Tibial artery (tissue), 4 donors: ENCODE measurements around the gene LAP3.

Experiments used
- DNase-seq, 2 donors: peaks; one replicate each; pipeline ENCODE4 v3.0.0-alpha.2; 2019
- H3K27ac ChIP-seq, 2 donors: fragments of 200-600 bp; sonication (generic) in 1 of 2; 1 replicate in 1 of 2; 2 replicates in 1 of 2; pipeline ENCODE4 v1.5.1; 2018 to 2019; ENCODE audit warnings: mild to moderate bottlenecking in 1 of 2
- H3K27me3 ChIP-seq, 2 donors: fragments of 200-600 bp; sonication (generic) in 1 of 2; one replicate each; pipeline versions ENCODE4 v1.5.1 to v1.6.0; 2016 to 2019
- H3K36me3 ChIP-seq, 3 donors: fragments of 200-600 bp; sonication (generic) in 2 of 3; one replicate each; pipeline ENCODE4 v1.5.1; 2016 to 2019; ENCODE audit warnings: mild to moderate bottlenecking in 2 of 3
- H3K4me1 ChIP-seq, 4 donors: fragments of 200-600 bp; sonication (generic) in 2 of 4; 1 replicate in 3 of 4; 2 replicates in 1 of 4; pipeline ENCODE4 v1.5.1; 2016 to 2019
- H3K4me3 ChIP-seq, 2 donors: fragments of 200-600 bp; sonication (generic) in 1 of 2; 1 replicate in 1 of 2; 2 replicates in 1 of 2; pipeline ENCODE4 v1.5.1; 2018 to 2019; ENCODE audit warnings: mild to moderate bottlenecking in 2 of 2
- H3K9me3 ChIP-seq, 3 donors: fragments of 200-600 bp; sonication (generic) in 1 of 3; one replicate each; pipeline ENCODE4 v1.5.1; 2016 to 2019
- CTCF ChIP-seq, 2 experiments: fragments of 200-600 bp in 1 of 2; fragments of 450-650 bp in 1 of 2; IDR thresholded peaks; one replicate each; pipeline ENCODE4 v1.5.1; 2017 to 2019; ENCODE audit warnings: antibody characterized with exemption in 2 of 2, mild to moderate bottlenecking in 1 of 2, moderate library complexity in 1 of 2
- intact Hi-C: fragments of 100-400 bp; cut with DNase I; formaldehyde crosslinking; loops from one replicate; pipeline ENCODE4 v1.15.0; 2023; ENCODE audit warnings: low total_unique reads

Gene LAP3

GRCh38 chr4:17558941-17559708 is 17.9 kb upstream of the LAP3 start:
- Histone ChIP-seq H3K9me3 (no peaks in the 10 kb centered on the region), H3K4me1 (no peaks in the 10 kb centered on the region), H3K27ac (no peak overlapping the region), H3K27me3 (peaks cover 0 to 8% of the 10 kb centered on the region in 2 donors), H3K36me3 (no peaks in the 10 kb centered on the region), H3K4me3 (no peak overlapping the region)
- no peak for TF ChIP-seq CTCF (IDR thresholded peaks at IDR 0.05)
- intact Hi-C loops = no loop called here
- no peak for DNase-seq

GRCh38 chr4:17559709-17560048 is 17.3 kb upstream of the LAP3 start:
- no peak overlapping the region for H3K27ac ChIP-seq
- no peak for DNase-seq
- H3K9me3 ChIP-seq = no peaks in the 10 kb centered on the region
- no peaks in the 10 kb centered on the region for H3K36me3 ChIP-seq
- H3K4me3 ChIP-seq = no peak overlapping the region
- no peak for TF ChIP-seq CTCF (IDR thresholded peaks at IDR 0.05)
- intact Hi-C loops = no loop called here
- H3K4me1 ChIP-seq = no peaks in the 10 kb centered on the region
- peaks cover 0 to 4% of the 10 kb centered on the region in 2 donors for H3K27me3 ChIP-seq

- no peaks in the 10 kb centered on the region for H3K4me1 ChIP-seq
- no peak for TF ChIP-seq CTCF (IDR thresholded peaks at IDR 0.05)
- intact Hi-C loops = no loop called here
- no peak overlapping the region for H3K4me3 ChIP-seq
- no peaks in the 10 kb centered on the region for H3K9me3 ChIP-seq
- H3K36me3 ChIP-seq = no peaks in the 10 kb centered on the region
- no peaks in the 10 kb centered on the region for H3K27me3 ChIP-seq
- H3K27ac ChIP-seq = no peak overlapping the region
- DNase-seq = no peak
These were observed 16.8 kb upstream of the LAP3 start for GRCh38 chr4:17560065-17560673.

GRCh38 chr4:17561195-17561909 is 15.6 kb upstream of the LAP3 start:
- no peaks in the 10 kb centered on the region for H3K4me1 ChIP-seq
- TF ChIP-seq CTCF (IDR thresholded peaks at IDR 0.05) = no peak
- no peak overlapping the region for H3K27ac ChIP-seq
- intact Hi-C loops = no loop called here
- no peak overlapping the region for H3K4me3 ChIP-seq
- no peaks in the 10 kb centered on the region for H3K36me3 ChIP-seq
- no peaks in the 10 kb centered on the region for H3K9me3 ChIP-seq
- no peak for DNase-seq
- H3K27me3 ChIP-seq = no peaks in the 10 kb centered on the region

GRCh38 chr4:17562157-17562556 is 14.8 kb upstream of the LAP3 start:
- intact Hi-C loops = no loop called here
- no peaks in the 10 kb centered on the region for H3K27me3 ChIP-seq
- no peaks in the 10 kb centered on the region for H3K36me3 ChIP-seq
- no peak overlapping the region for H3K4me3 ChIP-seq
- H3K9me3 ChIP-seq = no peaks in the 10 kb centered on the region
- DNase-seq = no peak
- H3K4me1 ChIP-seq = no peaks in the 10 kb centered on the region
- H3K27ac ChIP-seq = no peak overlapping the region
- TF ChIP-seq CTCF (IDR thresholded peaks at IDR 0.05) = no peak
